GM12878 (cell line): Measurements from ENCODE around the gene ILKAP. TPM values are rescaled to one million over a fixed set of nuclear protein-coding genes. Genes with fewer than 3 reads are reported as not detected.

Experiments used
- BHLHE40 ChIP-seq, 2 experiments: fragments of 450-650 bp in 1 of 2; IDR thresholded peaks; 2 replicates each; pipeline ENCODE4 v1.6.1; 2011 to 2017; ENCODE audit warnings: low read depth in 2 of 2, borderline replicate concordance in 1 of 2, improper control_type of control experiment in 1 of 2, low read length in 1 of 2, mild to moderate bottlenecking in 1 of 2
- E2F8 ChIP-seq: fragments of 450-650 bp; IDR thresholded peaks from 2 replicates; pipeline ENCODE4 v1.6.1; 2018; ENCODE audit warnings: mild to moderate bottlenecking, low read depth, moderate library complexity; ENCODE audit not compliant: partially characterized antibody
- KDM1A ChIP-seq: fragments of 200-600 bp; sonication (generic); IDR thresholded peaks from 2 replicates; pipeline ENCODE4 v1.6.1; 2016; ENCODE audit warnings: borderline replicate concordance
- NBN ChIP-seq: fragments of 450-650 bp; IDR thresholded peaks from 2 replicates; pipeline ENCODE4 v1.6.1; 2016
- ZNF622 ChIP-seq: fragments of 450-650 bp; IDR thresholded peaks from 2 replicates; pipeline ENCODE4 v1.6.1; 2017; ENCODE audit warnings: mild to moderate bottlenecking, inconsistent platforms
- polyA plus RNA-seq, 11 experiments: library from polyadenylated mRNA; depleted of rRNA in 4 of 11; unstranded in 6 of 11; stranded (reverse) in 5 of 11; fragments of >200 nt; fragmentation: Nextera tagmentation in 4 of 11; fragmentation: Illumina TruSeq in 1 of 11; extraction: Ambion mirVana in 4 of 11; extraction: Trizol in 1 of 11; gene quantifications; 1 replicate in 1 of 11; 2 replicates in 10 of 11; pipeline versions ENCODE4 v1.2.1 to v1.2.3, GENCODE V29; 2011 to 2016; ENCODE audit warnings: inconsistent platforms in 2 of 11, missing spikeins in 2 of 11, low read depth in 1 of 11
- total RNA-seq, 4 experiments: library from RNA; depleted of rRNA in 3 of 4; stranded (reverse); fragments of >200 nt in 3 of 4; fragmentation: Illumina TruSeq in 1 of 4; extraction: Trizol in 1 of 4; gene quantifications; 2 replicates each; pipeline versions ENCODE4 v1.2.1 to v1.2.3, GENCODE V29; 2013 to 2021

ILKAP gene
- total and polyA plus RNA-seq, 10 of the 15 experiments (the other 5 are each of a cell fraction or from before 2014, with no cell fraction given), result 4.2 to 65.3 (median 37.3) TPM

GRCh38 chr2:238240757-238241711 is 37.5 kb upstream of the ILKAP start (continued):
- TF ChIP-seq NBN (no peak), ZNF622 (no peak), BHLHE40 (IDR thresholded peaks at IDR 0.05; ENCODE audit: borderline replicate concordance in 1 of 2, low read depth in 2 of 2, low read length in 1 of 2) (peak in 1 of 2 experiments; percentile 36; a peak in 2 of 4 replicates), E2F8 (no peak), KDM1A (no peak)
